GM23338 (cell line): Measurements from ENCODE around the gene PAQR8. TPM values are rescaled to one million over a fixed set of nuclear protein-coding genes. Genes with fewer than 3 reads are reported as not detected.

Source experiments
- ATAC-seq: fragments of 200-7000 bp; cut with Tn5 transposase; 3 replicates; pipeline ENCODE4 v1.9.1; 2020
- DNase-seq: peaks from one replicate; pipeline ENCODE4 v3.0.0-alpha.2; 2015; ENCODE audit warnings: low spot score
- H2AFZ ChIP-seq: fragments of 200-600 bp; sonication (generic); 2 replicates; pipeline ENCODE4 v1.8.0; 2016; ENCODE audit warnings: antibody characterized with exemption, mild to moderate bottlenecking, moderate library complexity
- H3F3A ChIP-seq: fragments of 200-600 bp; sonication (generic); replicated peaks from 2 replicates; pipeline ENCODE4 v1.8.0; 2017; ENCODE audit warnings: antibody characterized with exemption, mixed run types, low read depth
- H3K27ac ChIP-seq: fragments of 200-600 bp; sonication (generic); 2 replicates; pipeline ENCODE4 v1.6.1; 2016; ENCODE audit warnings: low read depth
- H3K27me3 ChIP-seq: fragments of 200-600 bp; sonication (generic); 2 replicates; pipeline ENCODE4 v1.8.0; 2016; ENCODE audit warnings: mild to moderate bottlenecking, mixed run types, moderate library complexity; ENCODE audit not compliant: insufficient read depth
- H3K36me3 ChIP-seq: fragments of 200-600 bp; sonication (generic); 2 replicates; pipeline ENCODE4 v1.8.0; 2016; ENCODE audit warnings: mild to moderate bottlenecking; ENCODE audit not compliant: insufficient read depth
- H3K4me1 ChIP-seq: fragments of 200-600 bp; sonication (generic); 2 replicates; pipeline ENCODE4 v1.8.0; 2016; ENCODE audit warnings: mild to moderate bottlenecking, moderate library complexity; ENCODE audit not compliant: insufficient read depth
- H3K4me2 ChIP-seq: fragments of 200-600 bp; sonication (generic); 2 replicates; pipeline ENCODE4 v1.7.1; 2017; ENCODE audit warnings: mixed run types
- H3K4me3 ChIP-seq: fragments of 200-600 bp; sonication (generic); 2 replicates; pipeline ENCODE4 v1.6.1; 2016; ENCODE audit warnings: mixed run types
- H3K79me2 ChIP-seq: fragments of 200-600 bp; sonication (generic); replicated peaks from 2 replicates; pipeline ENCODE4 v1.8.0; 2017; ENCODE audit warnings: mild to moderate bottlenecking; ENCODE audit not compliant: insufficient read depth
- H3K9me2 ChIP-seq: fragments of 200-600 bp; sonication (generic); 2 replicates; pipeline ENCODE4 v1.8.0; 2017; ENCODE audit not compliant: insufficient read depth
- H4K20me1 ChIP-seq: fragments of 200-600 bp; sonication (generic); replicated peaks from 2 replicates; pipeline ENCODE4 v1.8.0; 2017; ENCODE audit warnings: mild to moderate bottlenecking; ENCODE audit not compliant: insufficient read depth
- H3K27ac Mint-ChIP-seq: 2 replicates; pipeline ENCODE4 v1.8.0; 2020; ENCODE audit warnings: inconsistent platforms, mild to moderate bottlenecking, moderate library complexity, mixed read lengths
- H3K27me3 Mint-ChIP-seq: 3 replicates; pipeline ENCODE4 v1.8.0; 2022; ENCODE audit warnings: low read depth, mild to moderate bottlenecking, moderate library complexity, mixed read lengths, inconsistent platforms; ENCODE audit not compliant: insufficient read depth, poor library complexity
- H3K36me3 Mint-ChIP-seq: 3 replicates; pipeline ENCODE4 v1.8.0; 2021; ENCODE audit warnings: low read depth, mild to moderate bottlenecking, inconsistent platforms, moderate library complexity, mixed read lengths
- H3K4me1 Mint-ChIP-seq: 3 replicates; pipeline ENCODE4 v1.8.0; 2020; ENCODE audit warnings: mild to moderate bottlenecking, inconsistent platforms, mixed read lengths
- H3K4me3 Mint-ChIP-seq: 3 replicates; pipeline ENCODE4 v1.8.0; 2021; ENCODE audit warnings: moderate library complexity, mild to moderate bottlenecking, inconsistent platforms, mixed read lengths
- H3K9me3 Mint-ChIP-seq: 3 replicates; pipeline ENCODE4 v1.8.0; 2020; ENCODE audit warnings: moderate library complexity, mild to moderate bottlenecking, inconsistent platforms, mixed read lengths
- ETS1 ChIP-seq: IDR thresholded peaks from 2 replicates; pipeline ENCODE4 v1.6.1; 2016; ENCODE audit warnings: antibody characterized with exemption
- EZH2 ChIP-seq: fragments of 200-600 bp; sonication (generic); IDR thresholded peaks from one replicate; pipeline ENCODE4 v1.8.0; 2017; ENCODE audit warnings: antibody characterized with exemption, mild to moderate bottlenecking, low read depth; ENCODE audit not compliant: unreplicated experiment
- JUNB ChIP-seq: IDR thresholded peaks from one replicate; pipeline ENCODE4 v1.6.1; 2016; ENCODE audit warnings: antibody characterized with exemption; ENCODE audit not compliant: unreplicated experiment
- NANOG ChIP-seq: IDR thresholded peaks from 2 replicates; pipeline ENCODE4 v1.6.1; 2016; ENCODE audit warnings: antibody characterized with exemption, borderline replicate concordance
- POLR2AphosphoS5 ChIP-seq: IDR thresholded peaks from 2 replicates; pipeline ENCODE4 v1.6.1; 2016; ENCODE audit warnings: antibody characterized with exemption, low read depth
- polyA plus RNA-seq: library from polyadenylated mRNA; unstranded; fragments of >200 nt; fragmentation: Nextera tagmentation; extraction: Ambion mirVana; gene quantifications from 2 replicates; pipeline ENCODE4 v1.2.1, GENCODE V29; 2016
- total RNA-seq: library from RNA; depleted of rRNA; stranded (reverse); fragments of >200 nt; shearing (Covaris generic); gene quantifications from 2 replicates; pipeline ENCODE4 v1.2.3, GENCODE V29; 2014
- TF ChIP-seq, protein P1 (sequence below): fragments of 250-450 bp; sonication (Bioruptor Pico); IDR thresholded peaks from 2 replicates; pipeline ENCODE4 v1.5.0; 2020; ENCODE audit warnings: mild to moderate bottlenecking, moderate library complexity
- TF ChIP-seq, protein P2 (sequence below), 2 experiments: fragments of 200-600 bp in 1 of 2; sonication (generic) in 1 of 2; conservative IDR thresholded peaks; 2 replicates each; pipeline versions ENCODE4 v1.5.1 to v1.6.1; 2016 to 2017; ENCODE audit warnings: antibody characterized with exemption in 2 of 2, low read depth in 2 of 2, mild to moderate bottlenecking in 2 of 2, moderate library complexity in 1 of 2

The PAQR8 gene
- total and polyA plus RNA-seq, 2 experiments from 2014 or later: 3.6 to 11.2 TPM

DNA sequence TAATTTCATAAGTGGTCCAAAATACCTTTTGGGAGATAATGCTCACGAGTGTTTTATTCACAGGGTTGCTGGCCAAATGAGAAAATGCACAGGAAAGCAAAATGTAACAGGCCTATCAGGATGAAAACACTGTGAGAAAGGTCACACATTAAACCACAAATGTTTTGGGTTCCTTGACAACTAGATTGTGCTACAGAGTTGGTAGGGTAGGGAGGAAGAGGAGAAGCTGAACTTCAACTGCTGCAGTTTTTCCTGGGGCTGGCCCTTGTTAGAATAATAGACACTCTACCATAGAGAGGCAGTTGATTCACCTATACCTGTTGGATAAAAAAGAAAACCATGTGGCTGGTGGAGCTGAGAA, 28.1 kb upstream of the PAQR8 start (continued):
- TF ChIP-seq, protein P1, sequence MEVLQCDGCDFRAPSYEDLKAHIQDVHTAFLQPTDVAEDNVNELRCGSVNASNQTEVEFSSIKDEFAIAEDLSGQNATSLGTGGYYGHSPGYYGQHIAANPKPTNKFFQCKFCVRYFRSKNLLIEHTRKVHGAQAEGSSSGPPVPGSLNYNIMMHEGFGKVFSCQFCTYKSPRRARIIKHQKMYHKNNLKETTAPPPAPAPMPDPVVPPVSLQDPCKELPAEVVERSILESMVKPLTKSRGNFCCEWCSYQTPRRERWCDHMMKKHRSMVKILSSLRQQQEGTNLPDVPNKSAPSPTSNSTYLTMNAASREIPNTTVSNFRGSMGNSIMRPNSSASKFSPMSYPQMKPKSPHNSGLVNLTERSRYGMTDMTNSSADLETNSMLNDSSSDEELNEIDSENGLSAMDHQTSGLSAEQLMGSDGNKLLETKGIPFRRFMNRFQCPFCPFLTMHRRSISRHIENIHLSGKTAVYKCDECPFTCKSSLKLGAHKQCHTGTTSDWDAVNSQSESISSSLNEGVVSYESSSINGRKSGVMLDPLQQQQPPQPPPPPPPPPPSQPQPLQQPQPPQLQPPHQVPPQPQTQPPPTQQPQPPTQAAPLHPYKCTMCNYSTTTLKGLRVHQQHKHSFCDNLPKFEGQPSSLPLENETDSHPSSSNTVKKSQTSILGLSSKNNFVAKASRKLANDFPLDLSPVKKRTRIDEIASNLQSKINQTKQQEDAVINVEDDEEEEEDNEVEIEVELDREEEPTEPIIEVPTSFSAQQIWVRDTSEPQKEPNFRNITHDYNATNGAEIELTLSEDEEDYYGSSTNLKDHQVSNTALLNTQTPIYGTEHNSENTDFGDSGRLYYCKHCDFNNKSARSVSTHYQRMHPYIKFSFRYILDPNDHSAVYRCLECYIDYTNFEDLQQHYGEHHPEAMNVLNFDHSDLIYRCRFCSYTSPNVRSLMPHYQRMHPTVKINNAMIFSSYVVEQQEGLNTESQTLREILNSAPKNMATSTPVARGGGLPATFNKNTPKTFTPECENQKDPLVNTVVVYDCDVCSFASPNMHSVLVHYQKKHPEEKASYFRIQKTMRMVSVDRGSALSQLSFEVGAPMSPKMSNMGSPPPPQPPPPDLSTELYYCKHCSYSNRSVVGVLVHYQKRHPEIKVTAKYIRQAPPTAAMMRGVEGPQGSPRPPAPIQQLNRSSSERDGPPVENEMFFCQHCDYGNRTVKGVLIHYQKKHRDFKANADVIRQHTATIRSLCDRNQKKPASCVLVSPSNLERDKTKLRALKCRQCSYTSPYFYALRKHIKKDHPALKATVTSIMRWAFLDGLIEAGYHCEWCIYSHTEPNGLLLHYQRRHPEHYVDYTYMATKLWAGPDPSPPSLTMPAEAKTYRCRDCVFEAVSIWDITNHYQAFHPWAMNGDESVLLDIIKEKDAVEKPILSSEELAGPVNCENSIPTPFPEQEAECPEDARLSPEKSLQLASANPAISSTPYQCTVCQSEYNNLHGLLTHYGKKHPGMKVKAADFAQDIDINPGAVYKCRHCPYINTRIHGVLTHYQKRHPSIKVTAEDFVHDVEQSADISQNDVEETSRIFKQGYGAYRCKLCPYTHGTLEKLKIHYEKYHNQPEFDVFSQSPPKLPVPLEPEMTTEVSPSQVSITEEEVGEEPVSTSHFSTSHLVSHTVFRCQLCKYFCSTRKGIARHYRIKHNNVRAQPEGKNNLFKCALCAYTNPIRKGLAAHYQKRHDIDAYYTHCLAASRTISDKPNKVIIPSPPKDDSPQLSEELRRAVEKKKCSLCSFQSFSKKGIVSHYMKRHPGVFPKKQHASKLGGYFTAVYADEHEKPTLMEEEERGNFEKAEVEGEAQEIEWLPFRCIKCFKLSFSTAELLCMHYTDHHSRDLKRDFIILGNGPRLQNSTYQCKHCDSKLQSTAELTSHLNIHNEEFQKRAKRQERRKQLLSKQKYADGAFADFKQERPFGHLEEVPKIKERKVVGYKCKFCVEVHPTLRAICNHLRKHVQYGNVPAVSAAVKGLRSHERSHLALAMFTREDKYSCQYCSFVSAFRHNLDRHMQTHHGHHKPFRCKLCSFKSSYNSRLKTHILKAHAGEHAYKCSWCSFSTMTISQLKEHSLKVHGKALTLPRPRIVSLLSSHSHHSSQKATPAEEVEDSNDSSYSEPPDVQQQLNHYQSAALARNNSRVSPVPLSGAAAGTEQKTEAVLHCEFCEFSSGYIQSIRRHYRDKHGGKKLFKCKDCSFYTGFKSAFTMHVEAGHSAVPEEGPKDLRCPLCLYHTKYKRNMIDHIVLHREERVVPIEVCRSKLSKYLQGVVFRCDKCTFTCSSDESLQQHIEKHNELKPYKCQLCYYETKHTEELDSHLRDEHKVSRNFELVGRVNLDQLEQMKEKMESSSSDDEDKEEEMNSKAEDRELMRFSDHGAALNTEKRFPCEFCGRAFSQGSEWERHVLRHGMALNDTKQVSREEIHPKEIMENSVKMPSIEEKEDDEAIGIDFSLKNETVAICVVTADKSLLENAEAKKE (CRISPR knock-in tag): no peak

GRCh38 chr6:52335576-52335975, 26.4 kb upstream of the PAQR8 start:
- Mint-ChIP-seq H3K9me3 (no peaks in the 10 kb centered on the region), H3K4me1 (peaks cover 6% of the 10 kb centered on the region; the same call in 2 of the 3 replicates), H3K27ac (no peak overlapping the region), H3K27me3 (peaks cover 1% of the 10 kb centered on the region), H3K36me3 (no peaks in the 10 kb centered on the region), H3K4me3 (no peak overlapping the region)
- H2AFZ ChIP-seq: no peak overlapping the region
- DNase-seq (no peak), ATAC-seq (no peak)
- H3F3A ChIP-seq: no peaks in the 10 kb centered on the region
- no peaks in the 10 kb centered on the region for H3K27me3 ChIP-seq
- no peaks in the 10 kb centered on the region; the same call in 1 of the 2 replicates for H3K4me1 ChIP-seq
- H3K9me2 ChIP-seq: 0 out of 2 replicates have a peak, but pooled peaks cover 3% of the 10 kb centered on the region
- TF ChIP-seq POLR2AphosphoS5 (no peak), EZH2 (no peak), JUNB (no peak), NANOG (no peak), ETS1 (no peak)
- TF ChIP-seq, protein P2, sequence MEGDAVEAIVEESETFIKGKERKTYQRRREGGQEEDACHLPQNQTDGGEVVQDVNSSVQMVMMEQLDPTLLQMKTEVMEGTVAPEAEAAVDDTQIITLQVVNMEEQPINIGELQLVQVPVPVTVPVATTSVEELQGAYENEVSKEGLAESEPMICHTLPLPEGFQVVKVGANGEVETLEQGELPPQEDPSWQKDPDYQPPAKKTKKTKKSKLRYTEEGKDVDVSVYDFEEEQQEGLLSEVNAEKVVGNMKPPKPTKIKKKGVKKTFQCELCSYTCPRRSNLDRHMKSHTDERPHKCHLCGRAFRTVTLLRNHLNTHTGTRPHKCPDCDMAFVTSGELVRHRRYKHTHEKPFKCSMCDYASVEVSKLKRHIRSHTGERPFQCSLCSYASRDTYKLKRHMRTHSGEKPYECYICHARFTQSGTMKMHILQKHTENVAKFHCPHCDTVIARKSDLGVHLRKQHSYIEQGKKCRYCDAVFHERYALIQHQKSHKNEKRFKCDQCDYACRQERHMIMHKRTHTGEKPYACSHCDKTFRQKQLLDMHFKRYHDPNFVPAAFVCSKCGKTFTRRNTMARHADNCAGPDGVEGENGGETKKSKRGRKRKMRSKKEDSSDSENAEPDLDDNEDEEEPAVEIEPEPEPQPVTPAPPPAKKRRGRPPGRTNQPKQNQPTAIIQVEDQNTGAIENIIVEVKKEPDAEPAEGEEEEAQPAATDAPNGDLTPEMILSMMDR (conservative IDR thresholded peaks at IDR 0.05; ENCODE audit: low read depth in 2 of 2): no peak
- TF ChIP-seq, protein P1 (CRISPR knock-in tag): no peak
- H3K4me3 ChIP-seq: no peak overlapping the region
- H4K20me1 ChIP-seq: no peaks in the 10 kb centered on the region
- no peak overlapping the region for H3K27ac ChIP-seq
- H3K79me2 ChIP-seq: no peaks in the 10 kb centered on the region
- no peaks in the 10 kb centered on the region for H3K36me3 ChIP-seq
- H3K4me2 ChIP-seq: no peak overlapping the region
